Measurements from ENCODE around the gene SLC35D3.
"Not testable (repeated sequence)": the region's sequence is repeated elsewhere in the genome, so short reads cannot be mapped to it uniquely, and the experiment has no call there.

- TF ChIP-seq CTCF (IDR thresholded peaks at IDR 0.05 in 8 of 11, conservative IDR thresholded peaks at IDR 0.05 in 3 of 11); POLR2AphosphoS5 (IDR thresholded peaks at IDR 0.05): not testable (repeated sequence)
Measured at GRCh38 chr6:136949957-136950356, 27.9 kb downstream of the SLC35D3 start.

Data from spleen (tissue), 7 donors.